Colon (tissue), 2 donors: Measurements from ENCODE around the gene MAP4K4.

Experiments used
- FAIRE-seq: peaks from 2 replicates; lab custom pipeline; 2012; peaks lifted over from hg19 to GRCh38; lab: Jason Lieb, UNC
- donor health status: control.
- donor health status: control.

MAP4K4 gene

DNA sequence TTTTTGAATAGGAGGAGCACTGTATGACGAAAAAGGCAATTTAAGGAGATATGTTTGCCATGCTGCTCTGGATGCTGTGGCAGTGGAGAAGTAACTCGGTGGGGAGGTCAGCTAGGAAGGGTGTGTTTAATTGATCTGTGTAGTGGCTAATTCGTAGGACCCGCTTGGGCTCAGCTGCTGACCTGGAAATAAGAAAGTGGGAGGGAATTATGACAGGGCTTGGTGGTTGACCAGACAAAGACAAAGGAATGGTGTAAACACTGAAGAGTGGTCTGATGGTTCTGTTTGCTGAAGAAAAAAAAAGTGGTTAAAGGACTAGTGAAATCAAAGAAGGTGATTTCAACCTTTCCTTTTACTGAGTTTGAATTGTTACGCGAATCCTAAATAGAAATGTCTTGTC is 146.0 kb downstream of the MAP4K4 start:
- FAIRE-seq: no peak

- FAIRE-seq: no peak
Observed at GRCh38 chr2:101844055-101844635, 146.6 kb downstream of the MAP4K4 start.

GRCh38 chr2:101846973-101847372 is 149.5 kb downstream of the MAP4K4 start:
- no peak for FAIRE-seq

GRCh38 chr2:101847661-101848339 is 150.3 kb downstream of the MAP4K4 start:
- no peak for FAIRE-seq

GRCh38 chr2:101848769-101849410 is 151.4 kb downstream of the MAP4K4 start:
- FAIRE-seq: no peak

DNA sequence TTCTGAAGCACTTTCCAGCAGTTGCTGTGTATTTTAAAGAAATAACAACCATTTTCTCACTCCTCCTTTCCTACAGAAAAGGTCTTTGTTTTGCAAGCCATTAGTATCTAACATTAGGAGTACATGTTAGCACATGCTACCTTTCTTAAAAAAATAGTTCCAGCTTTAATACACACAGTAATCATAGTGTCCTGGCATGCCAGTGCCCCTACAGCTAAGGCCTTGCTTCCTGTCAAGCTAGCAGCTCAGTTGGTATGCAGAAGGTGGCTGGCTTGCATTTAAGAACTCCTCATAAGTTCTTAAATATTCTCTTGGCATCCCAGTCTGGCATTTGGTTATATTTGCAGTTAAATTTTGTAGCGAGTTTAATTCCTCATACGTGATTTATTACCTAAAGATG is 152.9 kb downstream of the MAP4K4 start:
- no peak for FAIRE-seq

- FAIRE-seq: no peak
Observed at GRCh38 chr2:101850991-101851390, 153.5 kb downstream of the MAP4K4 start.

DNA sequence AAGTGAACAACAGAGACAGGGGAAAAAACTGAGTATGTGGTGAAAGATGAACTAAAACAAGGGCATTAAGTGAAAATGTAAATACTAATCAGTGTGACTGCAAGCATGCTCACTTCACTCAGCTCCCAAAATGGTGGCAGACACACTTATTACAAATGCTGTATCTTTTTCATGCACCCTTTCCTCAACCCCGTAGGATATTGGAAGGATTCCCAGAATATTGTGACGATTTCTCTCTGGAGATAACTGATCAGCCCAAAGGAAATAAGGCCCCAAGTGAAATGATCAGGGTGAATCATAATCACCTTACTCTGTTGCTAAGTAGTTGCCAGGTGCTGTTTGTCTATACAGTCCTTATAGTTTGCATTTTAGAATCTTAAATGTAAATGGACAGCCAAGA is 155.3 kb downstream of the MAP4K4 start:
- no peak for FAIRE-seq

- no peak for FAIRE-seq
Observed at GRCh38 chr2:101854877-101855276, 157.4 kb downstream of the MAP4K4 start.

- no peak for FAIRE-seq
Observed at GRCh38 chr2:101855776-101856175, 158.3 kb downstream of the MAP4K4 start.

DNA sequence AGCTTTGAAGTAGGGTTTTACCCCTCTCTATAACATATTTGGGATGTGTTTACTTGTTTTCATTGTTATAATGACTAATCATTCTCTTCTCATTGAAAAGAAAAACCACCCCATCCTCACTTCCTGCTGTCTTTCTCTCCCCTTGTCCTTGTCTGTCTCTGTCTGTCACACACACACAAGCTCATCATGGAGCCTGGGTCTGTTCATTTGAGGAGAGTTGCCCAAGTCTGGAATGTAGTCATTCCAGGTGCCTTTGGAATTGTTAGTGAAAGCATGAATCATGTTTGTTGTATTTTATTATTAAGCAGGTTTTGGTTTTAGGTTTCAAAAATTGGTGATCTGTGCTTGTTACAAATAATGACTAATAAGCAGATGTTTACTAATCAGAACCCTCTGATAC is 160.7 kb downstream of the MAP4K4 start:
- no peak for FAIRE-seq

- FAIRE-seq: no peak
Observed at GRCh38 chr2:101858910-101859309, 161.4 kb downstream of the MAP4K4 start.

DNA sequence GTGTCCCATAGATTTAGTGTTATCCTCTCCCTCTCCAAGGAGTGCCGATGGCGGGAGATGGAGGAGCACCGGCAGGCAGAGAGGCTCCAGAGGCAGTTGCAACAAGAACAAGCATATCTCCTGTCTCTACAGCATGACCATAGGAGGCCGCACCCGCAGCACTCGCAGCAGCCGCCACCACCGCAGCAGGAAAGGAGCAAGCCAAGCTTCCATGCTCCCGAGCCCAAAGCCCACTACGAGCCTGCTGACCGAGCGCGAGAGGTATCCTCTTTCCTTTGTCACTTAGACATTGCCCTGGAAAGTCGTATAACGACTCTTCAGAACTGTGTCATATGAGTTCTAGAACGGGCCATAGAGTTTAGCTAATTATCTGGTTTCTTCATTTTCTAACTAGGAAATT is 162.1 kb downstream of the MAP4K4 start:
- no peak for FAIRE-seq

DNA sequence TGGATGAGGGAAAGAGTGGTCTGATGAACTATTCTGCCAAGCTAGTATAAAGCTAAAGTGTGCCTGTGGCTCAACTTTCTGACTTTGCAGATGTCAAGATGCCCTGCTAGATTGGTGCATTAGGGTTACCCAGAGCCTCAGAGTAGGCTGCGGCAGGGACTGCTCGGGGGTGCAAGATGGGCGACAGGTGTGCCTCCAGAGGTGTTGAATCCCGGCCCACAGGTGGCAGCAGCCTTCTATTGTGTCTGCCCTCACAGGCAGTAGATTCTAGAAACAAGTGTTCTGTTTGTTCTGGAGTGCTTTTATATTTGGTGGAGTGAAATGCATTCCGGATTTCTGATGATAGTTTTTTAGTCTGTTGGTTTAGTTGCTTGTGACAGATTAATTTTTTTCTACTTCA is 162.7 kb downstream of the MAP4K4 start:
- no peak for FAIRE-seq

DNA sequence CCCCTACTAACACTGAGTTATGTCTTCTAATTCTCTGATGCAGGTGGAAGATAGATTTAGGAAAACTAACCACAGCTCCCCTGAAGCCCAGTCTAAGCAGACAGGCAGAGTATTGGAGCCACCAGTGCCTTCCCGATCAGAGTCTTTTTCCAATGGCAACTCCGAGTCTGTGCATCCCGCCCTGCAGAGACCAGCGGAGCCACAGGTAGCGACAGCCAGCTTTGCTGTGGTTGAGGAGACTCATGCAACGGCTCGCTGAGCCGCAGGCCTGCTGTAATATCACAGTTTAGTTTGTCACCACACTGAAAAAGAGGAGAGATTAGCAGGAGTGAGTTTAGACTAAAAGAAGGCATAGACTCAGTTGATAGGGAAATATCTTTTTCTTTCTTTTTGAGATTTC is 163.3 kb downstream of the MAP4K4 start:
- FAIRE-seq: no peak

DNA sequence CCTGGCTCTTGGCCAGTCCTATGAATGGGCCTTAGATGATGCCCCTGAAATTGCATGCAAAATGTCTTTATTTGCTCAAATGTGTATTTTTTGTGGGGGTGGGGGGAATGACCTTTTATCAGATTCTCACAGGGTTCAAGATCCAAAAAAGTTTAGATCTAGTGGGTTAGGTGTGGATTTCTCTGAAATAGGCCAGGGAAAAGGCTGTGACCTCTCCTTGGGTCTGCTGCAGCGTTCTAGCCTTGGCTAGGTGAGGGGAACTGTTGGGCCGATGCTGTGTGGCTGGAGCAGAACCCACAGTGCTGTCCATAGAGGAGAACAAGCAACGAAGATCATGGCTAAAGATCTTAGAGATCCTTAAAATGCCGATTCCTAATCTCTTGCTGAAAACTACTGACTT is 163.9 kb downstream of the MAP4K4 start:
- FAIRE-seq: no peak

DNA sequence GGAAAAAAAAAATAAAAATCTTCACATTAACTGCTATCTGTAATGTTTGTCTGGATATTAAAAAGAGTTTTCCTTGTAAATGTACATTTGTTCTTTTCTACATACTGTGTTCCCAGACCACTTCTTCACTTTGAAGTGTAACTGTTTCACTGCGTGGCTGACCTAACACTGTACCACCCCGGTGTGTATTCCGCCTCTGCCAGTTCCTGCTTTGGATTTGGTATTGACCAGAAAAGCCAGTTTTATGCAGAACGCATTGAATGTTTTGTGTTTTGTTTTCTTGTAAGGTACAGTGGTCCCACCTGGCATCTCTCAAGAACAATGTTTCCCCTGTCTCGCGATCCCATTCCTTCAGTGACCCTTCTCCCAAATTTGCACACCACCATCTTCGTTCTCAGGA is 166.0 kb downstream of the MAP4K4 start:
- no peak for FAIRE-seq

GRCh38 chr2:101864426-101864825 is 166.9 kb downstream of the MAP4K4 start:
- no peak for FAIRE-seq

DNA sequence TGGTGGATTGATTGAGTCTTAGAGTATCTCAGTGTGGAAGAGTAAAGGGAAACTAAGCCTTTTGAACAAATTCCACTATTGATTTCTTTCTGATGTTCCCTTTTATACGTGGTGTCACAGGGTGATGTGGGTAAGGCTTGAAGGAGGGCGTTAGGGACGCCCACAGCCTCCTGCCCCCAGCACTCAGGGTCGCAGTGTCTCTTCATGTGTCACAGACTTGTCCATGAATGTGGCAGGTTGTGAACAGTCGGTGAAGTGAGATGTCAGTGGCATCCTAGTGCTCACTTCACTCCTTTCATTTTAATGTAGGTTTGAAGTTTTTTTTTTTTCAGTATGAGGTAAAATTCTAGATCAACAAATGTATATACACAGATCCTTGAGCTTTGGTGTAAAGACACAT is 171.0 kb downstream of the MAP4K4 start:
- no peak for FAIRE-seq

GRCh38 chr2:101869527-101869926 is 172.0 kb downstream of the MAP4K4 start:
- FAIRE-seq: no peak

DNA sequence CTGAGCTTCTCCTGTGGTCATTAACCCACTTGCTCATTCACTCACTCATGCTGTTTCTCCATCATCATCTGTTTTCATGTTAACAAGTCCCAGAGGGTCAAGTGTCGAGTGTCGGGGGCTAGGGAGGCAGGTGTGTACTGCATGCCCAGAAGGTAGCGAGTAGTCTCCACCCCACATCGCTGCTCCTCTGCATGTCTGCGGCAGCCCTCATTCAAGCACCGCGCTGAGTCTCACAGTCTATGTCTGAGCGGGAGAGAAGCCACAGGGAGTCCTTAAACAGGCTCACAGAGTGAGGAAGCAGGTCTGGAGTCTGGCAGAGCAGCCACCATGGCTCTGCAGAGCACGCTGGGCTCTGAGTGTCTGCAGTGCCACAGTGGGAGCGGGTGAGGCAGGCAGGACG is 172.9 kb downstream of the MAP4K4 start:
- FAIRE-seq: no peak

GRCh38 chr2:101871480-101871879 is 174.0 kb downstream of the MAP4K4 start:
- no peak for FAIRE-seq

GRCh38 chr2:101872480-101872879 is 175.0 kb downstream of the MAP4K4 start:
- FAIRE-seq: no peak

DNA sequence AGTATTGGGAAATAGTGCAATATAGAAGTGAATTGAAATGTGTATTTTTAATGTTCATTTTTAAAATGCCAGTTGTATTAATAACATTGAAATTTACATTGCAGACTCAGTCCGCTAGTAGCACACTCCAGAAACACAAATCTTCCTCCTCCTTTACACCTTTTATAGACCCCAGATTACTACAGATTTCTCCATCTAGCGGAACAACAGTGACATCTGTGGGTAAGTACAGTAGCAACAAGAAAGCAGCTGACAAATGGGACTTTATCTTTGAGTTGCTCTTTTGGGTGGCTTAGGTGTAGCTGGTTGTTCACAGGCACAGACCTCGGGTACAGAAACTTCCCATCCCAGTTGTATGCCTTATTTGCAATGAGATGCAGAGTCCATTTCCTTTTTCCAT is 176.0 kb downstream of the MAP4K4 start:
- FAIRE-seq: no peak
